GM18858 (cell line): ENCODE data around the gene DAP3.
"Not testable (repeated sequence)": the region's sequence is repeated elsewhere in the genome, so short reads cannot be mapped to it uniquely, and the experiment has no call there.

Experiments
- ATAC-seq: cut with Tn5 transposase; IDR thresholded peaks from one replicate; pipeline ENCODE4 v1.9.1; 2021; ENCODE audit not compliant: unreplicated experiment

Gene DAP3

GRCh38 chr1:155717041-155717440, 28.1 kb downstream of the DAP3 start:
- peak; percentile 44 for ATAC-seq

GRCh38 chr1:155718524-155719115, 29.7 kb downstream of the DAP3 start:
- ATAC-seq = not testable (repeated sequence)

GRCh38 chr1:155719703-155720102, 30.8 kb downstream of the DAP3 start:
- no peak for ATAC-seq

- no peak for ATAC-seq
These were observed 36.3 kb downstream of the DAP3 start for GRCh38 chr1:155725142-155725541.

GRCh38 chr1:155729031-155729898, 40.4 kb downstream of the DAP3 start:
- ATAC-seq = no peak

- no peak for ATAC-seq
These were observed 52.1 kb downstream of the DAP3 start for GRCh38 chr1:155740995-155741394.

GRCh38 chr1:155741908-155742307, 53.0 kb downstream of the DAP3 start:
- no peak for ATAC-seq

- ATAC-seq = no peak
These were observed 55.9 kb downstream of the DAP3 start for GRCh38 chr1:155744711-155745283.

GRCh38 chr1:155745284-155746228, 56.7 kb downstream of the DAP3 start:
- peak; percentile 81 for ATAC-seq

GRCh38 chr1:155747586-155747985, 58.7 kb downstream of the DAP3 start:
- ATAC-seq = not testable (repeated sequence)

GRCh38 chr1:155748141-155748540, 59.2 kb downstream of the DAP3 start:
- ATAC-seq = not testable (repeated sequence)

- ATAC-seq = not testable (repeated sequence)
These were observed 70.1 kb downstream of the DAP3 start for GRCh38 chr1:155759017-155759416.

- ATAC-seq = no peak
These were observed 71.2 kb downstream of the DAP3 start for GRCh38 chr1:155759966-155760630.

GRCh38 chr1:155760751-155761475, 72.0 kb downstream of the DAP3 start:
- no peak for ATAC-seq

GRCh38 chr1:155761736-155762405, 73.0 kb downstream of the DAP3 start:
- no peak for ATAC-seq

GRCh38 chr1:155763090-155763815, 74.4 kb downstream of the DAP3 start:
- ATAC-seq = not testable (repeated sequence)

GRCh38 chr1:155763989-155764388, 75.1 kb downstream of the DAP3 start:
- ATAC-seq = not testable (repeated sequence)

GRCh38 chr1:155767399-155767989, 78.6 kb downstream of the DAP3 start:
- not testable (repeated sequence) for ATAC-seq
